ENCODE results near the gene KIFAP3. TPM values are rescaled to one million over a fixed set of nuclear protein-coding genes. Genes with fewer than 3 reads are reported as not detected.
"Not testable (repeated sequence)": the region's sequence is repeated elsewhere in the genome, so short reads cannot be mapped to it uniquely, and the experiment has no call there.

The KIFAP3 gene
- total RNA-seq, 4 donors from 2014 or later = 18.5 to 34.0 (median 21.9) TPM

DNA sequence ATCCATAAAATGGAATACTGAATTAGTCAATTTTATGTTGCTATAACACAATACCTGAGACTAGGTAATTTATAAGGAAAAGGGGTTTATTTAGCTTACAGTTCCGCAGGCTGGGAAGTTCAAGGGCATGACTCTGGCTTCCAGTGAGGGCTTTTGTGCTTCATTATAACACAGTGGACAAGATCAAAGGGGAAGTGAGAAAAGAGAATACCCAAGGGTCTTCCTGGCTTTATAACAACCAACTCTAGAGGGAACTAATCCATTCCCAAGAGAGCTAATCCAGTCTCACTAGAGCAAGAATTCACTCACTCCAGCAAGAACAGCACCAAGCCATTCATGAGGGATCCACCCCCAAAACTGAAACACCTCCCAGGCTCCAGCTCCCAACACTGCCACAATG is 3.1 kb downstream of the KIFAP3 start:
- H3K9me3 ChIP-seq = no peaks in the 10 kb centered on the region
- 100% methylated on average over 1 of the region's 1 CpG for WGBS
- peaks cover 37% of the 10 kb centered on the region for H3K4me1 ChIP-seq
- TF ChIP-seq, protein P1, sequence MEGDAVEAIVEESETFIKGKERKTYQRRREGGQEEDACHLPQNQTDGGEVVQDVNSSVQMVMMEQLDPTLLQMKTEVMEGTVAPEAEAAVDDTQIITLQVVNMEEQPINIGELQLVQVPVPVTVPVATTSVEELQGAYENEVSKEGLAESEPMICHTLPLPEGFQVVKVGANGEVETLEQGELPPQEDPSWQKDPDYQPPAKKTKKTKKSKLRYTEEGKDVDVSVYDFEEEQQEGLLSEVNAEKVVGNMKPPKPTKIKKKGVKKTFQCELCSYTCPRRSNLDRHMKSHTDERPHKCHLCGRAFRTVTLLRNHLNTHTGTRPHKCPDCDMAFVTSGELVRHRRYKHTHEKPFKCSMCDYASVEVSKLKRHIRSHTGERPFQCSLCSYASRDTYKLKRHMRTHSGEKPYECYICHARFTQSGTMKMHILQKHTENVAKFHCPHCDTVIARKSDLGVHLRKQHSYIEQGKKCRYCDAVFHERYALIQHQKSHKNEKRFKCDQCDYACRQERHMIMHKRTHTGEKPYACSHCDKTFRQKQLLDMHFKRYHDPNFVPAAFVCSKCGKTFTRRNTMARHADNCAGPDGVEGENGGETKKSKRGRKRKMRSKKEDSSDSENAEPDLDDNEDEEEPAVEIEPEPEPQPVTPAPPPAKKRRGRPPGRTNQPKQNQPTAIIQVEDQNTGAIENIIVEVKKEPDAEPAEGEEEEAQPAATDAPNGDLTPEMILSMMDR (IDR thresholded peaks at IDR 0.05) = no peak
- TF ChIP-seq POLR2AphosphoS5 (IDR thresholded peaks at IDR 0.05) (no peak), POLR2A (IDR thresholded peaks at IDR 0.05) (no peak), EP300 (IDR thresholded peaks at IDR 0.05) (no peak)
- no peak overlapping the region for H3K4me3 ChIP-seq
- H3K27ac ChIP-seq = no peak overlapping the region
- no peaks in the 10 kb centered on the region for H3K36me3 ChIP-seq
- no peak for DNase-seq (ENCODE audit: low spot score in 2 of 2)
- no peaks in the 10 kb centered on the region for H3K27me3 ChIP-seq

DNA sequence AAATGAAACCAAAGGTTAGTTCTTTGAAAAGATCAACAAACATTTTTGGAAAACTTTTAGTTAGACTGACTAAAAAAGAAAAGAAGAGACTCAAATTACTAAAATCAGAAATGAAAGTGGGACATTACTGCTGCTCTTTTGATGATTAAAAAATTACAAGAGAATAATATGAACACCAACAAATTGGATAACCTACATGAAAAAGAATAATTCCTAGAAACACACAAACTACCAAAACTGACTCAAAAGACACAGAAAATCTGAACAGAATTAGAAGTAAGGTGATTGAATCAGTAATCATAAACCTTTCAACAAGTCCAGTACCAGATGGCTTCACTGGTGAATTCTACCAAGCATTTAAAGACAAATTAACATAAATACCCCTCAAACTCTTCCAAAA is 5.6 kb downstream of the KIFAP3 start:
- H3K4me1 ChIP-seq = peaks cover 33% of the 10 kb centered on the region
- no peaks in the 10 kb centered on the region for H3K36me3 ChIP-seq
- H3K27me3 ChIP-seq = no peaks in the 10 kb centered on the region
- no peaks in the 10 kb centered on the region for H3K9me3 ChIP-seq
- no peak overlapping the region for H3K4me3 ChIP-seq
- no peak for DNase-seq (ENCODE audit: low spot score in 2 of 2)
- no peak overlapping the region for H3K27ac ChIP-seq
- TF ChIP-seq, protein P1 (IDR thresholded peaks at IDR 0.05) = no peak
- no peak for TF ChIP-seq EP300 (IDR thresholded peaks at IDR 0.05)
- TF ChIP-seq POLR2A (IDR thresholded peaks at IDR 0.05) = no peak
- no peak for TF ChIP-seq POLR2AphosphoS5 (IDR thresholded peaks at IDR 0.05)

DNA sequence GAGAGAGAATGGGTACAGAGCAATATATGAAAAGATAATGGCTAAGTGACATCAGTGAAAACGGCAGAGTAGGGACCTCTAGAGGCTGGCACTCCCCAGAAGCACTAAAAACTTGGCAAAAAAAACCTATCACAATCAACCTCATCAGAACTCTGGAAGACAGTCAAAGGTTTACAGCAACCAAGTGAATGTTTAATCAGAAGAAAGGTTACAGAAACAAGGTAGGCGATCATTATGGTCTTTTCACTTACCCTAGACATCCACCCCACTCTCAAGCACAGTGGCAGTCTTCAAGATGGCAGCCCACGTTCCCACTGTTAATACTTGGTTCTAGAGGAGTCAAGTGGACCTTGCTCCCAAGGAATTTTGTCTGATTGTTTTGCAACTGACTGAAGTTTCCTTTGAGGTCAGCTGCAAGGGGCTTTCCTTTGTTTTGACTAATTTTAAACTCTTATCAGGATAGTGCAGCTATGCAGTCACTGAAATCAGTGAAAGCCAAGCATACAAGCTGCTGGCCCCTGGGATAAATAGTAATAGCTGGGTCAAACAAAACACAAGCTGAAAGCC is 7.2 kb downstream of the KIFAP3 start:
- Histone ChIP-seq H3K27me3 (no peaks in the 10 kb centered on the region), H3K4me3 (no peak overlapping the region), H3K4me1 (peaks cover 18% of the 10 kb centered on the region), H3K9me3 (no peaks in the 10 kb centered on the region), H3K36me3 (no peaks in the 10 kb centered on the region), H3K27ac (no peak overlapping the region)
- no peak for DNase-seq (ENCODE audit: low spot score in 2 of 2)
- WGBS = 72% methylated on average over 3 of the region's 3 CpGs
- TF ChIP-seq POLR2AphosphoS5 (IDR thresholded peaks at IDR 0.05) (no peak), EP300 (IDR thresholded peaks at IDR 0.05) (no peak), POLR2A (IDR thresholded peaks at IDR 0.05) (no peak)
- TF ChIP-seq, protein P1 (IDR thresholded peaks at IDR 0.05) = no peak

DNA sequence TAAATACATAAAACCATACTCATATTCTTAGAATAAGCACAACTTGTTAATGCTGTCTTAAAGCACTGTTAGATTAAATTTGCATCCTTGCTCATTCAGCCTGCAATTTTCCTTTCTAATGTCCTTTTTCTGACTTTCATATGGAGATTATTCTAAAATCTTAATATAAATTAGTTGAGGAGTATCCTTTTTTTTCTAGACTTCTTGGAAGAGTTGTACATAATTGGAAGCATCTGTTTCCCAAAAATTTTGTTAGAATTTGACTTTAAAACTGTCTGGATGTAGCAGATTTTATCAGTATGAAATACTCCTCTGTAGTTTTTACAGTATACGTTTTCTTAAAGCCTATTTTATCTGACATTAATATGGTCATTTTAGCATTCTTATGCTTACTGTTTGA is 9.7 kb downstream of the KIFAP3 start:
- TF ChIP-seq POLR2A (IDR thresholded peaks at IDR 0.05) (no peak), POLR2AphosphoS5 (IDR thresholded peaks at IDR 0.05) (no peak), EP300 (IDR thresholded peaks at IDR 0.05) (no peak)
- TF ChIP-seq, protein P1 (IDR thresholded peaks at IDR 0.05) = no peak
- H3K27me3 ChIP-seq = no peaks in the 10 kb centered on the region
- H3K4me3 ChIP-seq = no peak overlapping the region
- 82% methylated on average over 1 of the region's 1 CpG for WGBS
- no peak for DNase-seq (ENCODE audit: low spot score in 2 of 2)
- H3K9me3 ChIP-seq = peaks cover 3% of the 10 kb centered on the region
- peaks cover 13% of the 10 kb centered on the region for H3K4me1 ChIP-seq
- H3K27ac ChIP-seq = no peak overlapping the region
- no peaks in the 10 kb centered on the region for H3K36me3 ChIP-seq

DNA sequence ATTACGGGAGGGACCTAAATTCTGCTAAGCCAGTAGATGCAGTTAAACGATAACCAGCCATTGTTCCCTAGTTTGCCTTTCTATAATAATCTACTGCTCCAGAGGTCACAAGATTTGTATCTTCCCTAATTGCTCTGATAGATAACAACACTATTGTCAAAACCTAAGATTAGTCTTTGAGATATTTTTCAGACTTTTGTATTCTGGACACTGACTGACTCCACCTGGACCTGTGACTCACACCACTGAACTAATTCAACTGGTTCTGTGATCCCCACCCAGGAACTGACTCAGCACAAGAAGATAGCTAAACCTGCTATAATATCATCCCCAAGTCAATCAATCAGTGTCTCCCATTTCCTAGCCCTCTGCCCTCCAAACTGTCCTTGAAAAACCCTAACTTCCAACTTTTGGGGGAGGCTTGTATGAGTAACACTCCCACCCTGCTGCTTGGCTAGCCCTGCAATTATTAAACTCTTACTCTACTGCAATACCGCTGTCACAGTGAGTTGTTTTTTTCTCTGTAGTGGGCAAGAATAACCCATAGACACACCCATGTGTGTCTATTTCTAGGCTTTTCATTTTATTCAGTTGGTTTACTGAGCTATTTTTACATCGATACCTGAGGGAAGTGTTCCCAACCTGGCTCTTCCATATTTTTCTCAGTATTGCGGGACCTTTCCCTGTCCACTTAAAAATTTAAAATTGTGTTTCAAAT is 11.2 kb downstream of the KIFAP3 start:
- H3K27ac ChIP-seq = no peak overlapping the region
- peaks cover 3% of the 10 kb centered on the region for H3K9me3 ChIP-seq
- TF ChIP-seq POLR2A (IDR thresholded peaks at IDR 0.05) (no peak), POLR2AphosphoS5 (IDR thresholded peaks at IDR 0.05) (no peak), EP300 (IDR thresholded peaks at IDR 0.05) (no peak)
- TF ChIP-seq, protein P1 (IDR thresholded peaks at IDR 0.05) = no peak
- no peak overlapping the region for H3K4me3 ChIP-seq
- no peaks in the 10 kb centered on the region for H3K27me3 ChIP-seq
- no peaks in the 10 kb centered on the region for H3K36me3 ChIP-seq
- H3K4me1 ChIP-seq = peaks cover 12% of the 10 kb centered on the region
- 89% methylated on average over 5 of the region's 5 CpGs for WGBS
- no peak for DNase-seq (ENCODE audit: low spot score in 2 of 2)

DNA sequence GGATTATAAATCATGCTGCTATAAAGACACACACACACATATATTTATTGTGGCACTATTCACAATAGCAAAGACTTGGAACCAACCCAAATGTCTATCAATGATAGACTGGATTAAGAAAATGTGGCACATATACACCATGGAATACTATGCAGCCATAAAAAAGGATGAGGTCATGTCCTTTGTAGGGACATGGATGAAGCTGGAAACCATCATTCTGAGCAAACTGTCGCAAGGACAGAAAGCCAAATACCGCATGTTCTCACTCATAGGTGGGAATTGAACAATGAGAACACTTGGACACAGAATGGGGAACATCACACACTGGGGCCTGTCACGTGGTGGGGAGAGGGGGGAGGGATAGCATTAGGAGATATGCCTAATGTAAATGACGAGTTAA is 12.8 kb downstream of the KIFAP3 start:
- not testable (repeated sequence) for H3K4me3 ChIP-seq; H3K27me3 ChIP-seq; H3K9me3 ChIP-seq; H3K4me1 ChIP-seq; H3K27ac ChIP-seq; DNase-seq (ENCODE audit: low spot score in 2 of 2); H3K36me3 ChIP-seq
- WGBS = 81% methylated on average over 4 of the region's 4 CpGs

DNA sequence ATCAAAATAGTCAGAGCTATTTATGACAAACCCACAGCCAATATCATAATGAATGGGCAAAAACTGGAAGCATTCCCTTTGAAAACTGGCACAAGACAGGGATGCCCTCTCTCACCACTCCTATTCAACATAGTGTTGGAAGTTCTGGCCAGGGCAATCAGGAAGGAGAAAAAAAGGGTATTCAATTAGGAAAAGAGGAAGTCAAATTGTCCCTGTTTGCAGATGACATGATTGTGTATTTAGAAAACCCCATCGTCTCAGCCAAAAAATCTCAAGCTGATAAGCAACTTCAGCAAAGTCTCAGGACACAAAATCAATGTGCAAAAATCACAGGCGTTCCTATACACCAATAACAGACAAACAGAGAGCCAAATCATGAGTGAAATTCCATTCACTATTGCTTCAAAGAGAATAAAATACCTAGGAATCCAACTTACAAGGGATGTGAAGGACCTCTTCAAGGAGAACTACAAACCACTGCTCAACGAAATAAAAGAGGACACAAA is 14.4 kb downstream of the KIFAP3 start:
- not testable (repeated sequence) for DNase-seq (ENCODE audit: low spot score in 2 of 2); H3K4me3 ChIP-seq; H3K27me3 ChIP-seq; H3K4me1 ChIP-seq; H3K27ac ChIP-seq; H3K36me3 ChIP-seq; H3K9me3 ChIP-seq
- WGBS = 89% methylated on average over 3 of the region's 3 CpGs

Measured in suprapubic skin (tissue), 4 donors.